Hematopoietic multipotent progenitor cell treated with erythropoietin and hydrocortisone succinate and interleukin-3 and kit ligand, for 6 days (in vitro differentiated cells): Measurements from ENCODE around the gene TMEM171.

Source experiments
- DNase-seq: peaks from one replicate; pipeline ENCODE4 v3.0.0-alpha.2; 2015

TMEM171 gene

DNA sequence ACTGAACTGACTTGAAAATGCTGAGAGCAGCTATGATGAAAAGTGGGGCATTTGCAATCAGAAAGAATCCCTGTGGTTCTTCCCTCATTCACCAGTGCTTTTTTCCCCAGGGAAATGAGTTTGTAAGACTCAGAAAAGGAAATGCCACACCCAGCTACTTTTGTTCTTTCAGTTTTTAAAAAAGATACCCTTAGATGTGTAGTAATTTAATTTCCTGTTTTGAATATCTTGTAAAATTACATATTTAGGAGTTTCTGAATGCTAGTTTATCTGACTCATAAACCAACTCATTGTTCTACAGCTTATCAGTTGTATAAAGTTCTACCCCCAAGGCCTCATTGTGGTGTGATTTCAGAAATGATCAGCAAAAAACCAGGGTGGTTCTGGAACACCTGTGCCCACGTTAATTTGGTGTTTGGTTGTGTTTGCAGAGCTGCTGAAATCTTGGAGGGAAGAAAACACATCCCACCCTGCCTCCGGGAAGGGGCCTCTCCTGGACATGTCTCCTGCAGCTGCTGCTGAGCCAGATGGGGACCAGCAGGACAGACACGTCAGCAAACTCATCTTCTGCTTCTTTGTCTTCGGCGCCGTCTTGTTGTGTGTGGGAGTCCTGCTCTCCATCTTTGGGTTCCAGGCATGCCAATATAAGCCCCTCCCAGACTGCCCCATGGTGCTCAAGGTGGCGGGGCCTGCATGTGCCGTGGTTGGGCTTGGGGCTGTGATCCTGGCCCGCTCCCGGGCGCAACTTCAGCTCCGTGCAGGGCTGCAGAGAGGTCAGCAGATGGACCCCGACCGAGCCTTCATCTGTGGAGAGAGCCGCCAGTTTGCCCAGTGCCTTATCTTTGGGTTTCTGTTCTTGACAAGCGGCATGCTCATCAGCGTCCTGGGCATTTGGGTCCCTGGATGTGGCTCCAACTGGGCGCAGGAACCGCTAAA is 2.8 kb downstream of the TMEM171 start:
- no peak for DNase-seq

DNA sequence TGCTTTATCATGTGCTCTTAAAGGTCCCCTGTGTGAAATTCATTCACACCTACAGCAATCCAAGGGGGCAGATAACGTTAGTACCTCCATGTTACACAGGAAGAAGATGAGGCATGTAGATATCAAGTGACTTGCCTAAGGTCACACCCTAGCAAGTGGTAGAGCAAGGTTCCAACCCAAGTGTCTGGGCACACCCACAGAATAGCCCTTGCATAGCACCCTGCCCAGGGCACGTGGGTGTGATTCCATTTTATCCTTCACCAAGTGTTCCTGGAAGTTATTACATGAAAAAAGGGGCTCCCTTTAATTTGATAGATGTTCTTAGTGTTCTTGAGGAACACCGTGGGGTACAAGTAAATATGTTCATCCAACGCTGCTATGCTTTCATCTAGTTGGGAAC is 4.9 kb downstream of the TMEM171 start:
- no peak for DNase-seq

DNA sequence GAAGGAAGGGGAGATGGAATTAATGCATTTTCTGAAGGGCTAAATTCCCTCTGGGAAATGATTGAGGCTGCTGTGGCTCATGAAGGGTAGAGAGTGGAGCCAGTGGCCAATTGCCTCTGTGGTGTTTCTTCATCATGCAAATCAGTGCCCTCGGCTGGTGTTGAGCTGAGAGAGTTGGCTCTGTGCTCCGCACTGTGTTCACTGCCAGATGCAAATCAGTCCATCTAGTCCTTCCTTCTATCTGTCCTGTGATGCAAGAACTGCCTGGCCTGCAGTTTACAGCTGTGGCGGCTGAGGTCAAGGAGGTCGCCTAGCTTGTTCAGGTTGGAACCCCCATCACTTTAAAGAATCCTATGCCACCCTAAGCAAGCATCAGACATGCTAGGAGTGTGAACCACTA is 6.0 kb downstream of the TMEM171 start:
- no peak for DNase-seq

DNA sequence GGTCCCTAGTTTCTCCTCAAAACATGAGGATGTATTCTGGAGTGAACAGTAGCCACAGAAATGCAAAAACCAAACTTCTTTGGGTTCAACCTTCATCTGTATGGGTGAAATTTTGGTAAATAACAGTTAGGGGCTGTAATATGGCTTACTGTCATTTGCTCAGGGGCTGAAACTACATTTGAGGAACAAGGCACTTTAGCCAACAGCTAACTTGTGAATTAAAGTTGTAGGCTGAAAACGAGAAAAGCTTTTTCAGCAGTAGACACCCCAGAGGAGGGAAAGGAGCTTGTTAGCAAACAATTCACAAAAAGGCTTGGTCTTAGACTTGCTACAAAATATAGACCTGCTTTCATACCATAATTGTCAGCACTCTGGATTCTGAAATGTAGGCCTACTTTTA is 6.6 kb downstream of the TMEM171 start:
- DNase-seq = no peak

DNA sequence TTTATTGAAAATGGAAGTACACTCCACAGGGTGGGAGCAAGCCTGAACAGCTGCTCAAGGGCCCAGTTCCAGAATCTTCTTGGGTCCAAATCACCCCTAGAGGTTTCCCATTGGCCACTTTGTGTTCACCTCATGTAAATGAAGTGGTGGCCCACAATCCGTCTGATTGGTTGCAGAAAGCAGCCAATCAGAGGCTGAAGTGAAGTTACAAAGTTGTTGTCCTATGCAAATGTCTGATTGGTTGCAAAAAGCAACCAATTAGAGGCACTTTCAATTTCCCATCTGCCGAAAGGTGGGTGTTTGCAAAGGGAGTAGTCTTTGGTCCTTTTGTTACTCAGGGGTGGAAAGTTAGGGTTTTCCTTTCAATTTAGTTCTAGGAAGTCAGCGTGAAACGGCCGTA is 8.8 kb downstream of the TMEM171 start:
- DNase-seq = no peak

DNA sequence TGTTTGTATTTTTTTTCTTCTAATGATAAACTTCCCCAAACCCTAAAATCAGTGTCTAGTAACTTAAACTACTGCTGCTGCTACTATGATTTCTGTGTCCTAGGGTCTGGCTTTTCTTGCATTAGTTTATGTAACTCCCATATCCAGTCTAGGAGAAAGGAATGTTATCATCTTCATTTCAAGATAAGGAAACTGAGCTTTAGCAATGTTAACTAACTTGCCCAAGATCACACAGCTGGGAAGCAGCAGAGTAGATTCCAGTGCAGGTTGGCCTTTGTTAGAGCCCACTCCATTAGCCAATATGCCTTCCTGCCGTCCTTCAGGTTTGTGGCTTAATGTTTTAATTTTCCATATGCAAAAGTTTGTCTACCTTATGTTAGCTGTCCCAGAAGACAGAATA is 10.4 kb downstream of the TMEM171 start:
- DNase-seq = no peak

DNA sequence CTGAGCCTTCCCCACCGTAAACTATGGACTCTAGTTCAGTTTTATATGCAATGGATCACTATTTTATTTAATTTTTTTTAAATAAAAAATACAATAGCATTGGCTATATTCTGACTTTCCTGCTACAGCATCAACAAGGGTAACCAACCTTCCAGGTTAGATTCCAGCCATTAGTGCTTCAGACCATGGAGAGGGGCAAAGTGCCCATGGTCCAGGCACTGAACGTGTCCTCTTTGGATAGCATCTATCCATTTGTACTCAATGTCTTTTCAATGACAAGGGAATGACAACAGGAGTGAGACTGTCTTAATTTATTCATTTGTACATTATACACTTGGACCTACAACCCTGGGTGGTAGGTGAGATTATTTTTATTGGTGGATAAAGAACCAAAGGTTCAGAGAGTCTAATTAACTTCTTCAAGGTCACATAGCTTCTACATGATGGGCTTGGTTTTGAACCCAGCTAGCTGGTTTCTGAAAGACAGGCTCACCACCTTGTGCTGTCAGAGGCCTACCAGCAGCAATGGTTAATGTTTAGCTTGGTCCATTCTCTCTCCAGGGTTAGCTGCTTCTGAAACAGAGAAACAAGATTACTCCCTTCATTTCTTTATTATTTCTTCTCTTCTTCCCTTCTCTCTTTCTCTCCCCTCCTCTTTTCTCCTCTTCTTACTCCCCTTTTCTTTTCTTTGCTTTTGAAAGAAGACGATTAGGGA is 11.5 kb downstream of the TMEM171 start:
- DNase-seq = no peak

DNA sequence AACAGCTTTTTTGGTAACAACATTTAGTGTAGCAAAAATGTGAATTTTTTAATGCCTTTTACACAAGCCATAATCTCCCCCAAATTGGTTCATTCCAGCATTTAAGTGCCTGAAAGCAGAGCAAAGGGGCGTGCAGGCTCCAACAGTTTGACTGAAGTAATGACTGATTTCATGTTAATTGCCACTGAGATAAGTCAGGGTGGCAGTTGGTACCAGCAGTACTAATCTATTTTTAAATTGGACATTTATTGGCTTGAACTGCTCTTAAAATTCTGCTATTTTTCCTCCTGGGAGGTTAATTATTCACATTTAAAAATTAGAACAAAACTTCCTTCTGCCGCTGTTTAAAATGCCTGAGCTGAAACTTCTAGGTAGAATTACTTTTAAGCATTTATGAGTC is 12.4 kb downstream of the TMEM171 start:
- DNase-seq = no peak

DNA sequence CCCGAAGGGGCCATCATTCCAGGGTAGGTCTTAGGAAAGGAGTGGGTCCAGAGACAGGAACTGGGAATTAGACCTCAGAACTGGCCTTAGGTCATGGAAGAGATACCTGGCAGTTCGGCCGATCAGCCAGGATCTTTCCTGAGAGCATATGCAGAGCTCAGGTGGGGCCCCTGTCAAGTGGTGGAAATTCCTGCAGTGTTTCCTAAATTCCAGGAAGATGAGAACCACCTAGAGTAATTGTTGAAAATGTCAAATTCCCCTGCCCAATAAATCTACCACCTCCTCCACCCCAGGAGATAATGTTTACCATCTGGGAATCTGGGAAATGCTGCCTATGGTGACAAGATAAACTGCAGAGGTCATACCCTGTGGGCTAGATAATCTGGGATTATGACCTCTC is 14.6 kb downstream of the TMEM171 start:
- DNase-seq = no peak

DNA sequence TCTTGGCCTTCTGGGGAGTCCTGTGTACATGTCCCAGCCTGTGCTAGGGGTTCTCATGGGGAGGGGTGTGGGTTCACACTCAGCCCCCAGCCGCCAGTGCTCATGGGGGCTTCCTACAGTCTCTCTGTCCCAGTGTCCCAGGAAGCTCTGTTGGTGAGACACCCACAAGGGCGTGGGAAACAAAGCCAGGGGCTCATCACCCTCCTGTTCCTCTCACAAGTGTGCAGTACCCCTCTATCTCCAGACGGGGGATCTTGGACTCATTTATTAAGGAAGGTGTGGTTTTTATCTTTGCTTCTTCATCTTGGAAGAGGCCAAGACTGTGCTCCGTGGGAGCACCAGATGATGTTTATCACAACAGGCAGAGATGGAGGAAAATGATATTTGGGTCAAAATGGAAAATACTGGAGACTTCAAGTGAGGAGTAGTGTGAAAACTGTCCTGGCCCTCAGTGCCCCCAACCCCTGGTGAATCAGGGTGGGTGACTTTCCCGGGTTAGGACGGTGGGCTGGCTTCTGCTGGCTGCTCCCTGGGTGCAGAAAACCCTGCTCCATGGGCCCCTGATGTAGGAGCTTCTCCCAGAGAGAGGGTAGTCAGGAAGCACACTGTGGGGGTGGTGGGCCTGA is 15.2 kb downstream of the TMEM171 start:
- DNase-seq = peak; percentile 72

DNA sequence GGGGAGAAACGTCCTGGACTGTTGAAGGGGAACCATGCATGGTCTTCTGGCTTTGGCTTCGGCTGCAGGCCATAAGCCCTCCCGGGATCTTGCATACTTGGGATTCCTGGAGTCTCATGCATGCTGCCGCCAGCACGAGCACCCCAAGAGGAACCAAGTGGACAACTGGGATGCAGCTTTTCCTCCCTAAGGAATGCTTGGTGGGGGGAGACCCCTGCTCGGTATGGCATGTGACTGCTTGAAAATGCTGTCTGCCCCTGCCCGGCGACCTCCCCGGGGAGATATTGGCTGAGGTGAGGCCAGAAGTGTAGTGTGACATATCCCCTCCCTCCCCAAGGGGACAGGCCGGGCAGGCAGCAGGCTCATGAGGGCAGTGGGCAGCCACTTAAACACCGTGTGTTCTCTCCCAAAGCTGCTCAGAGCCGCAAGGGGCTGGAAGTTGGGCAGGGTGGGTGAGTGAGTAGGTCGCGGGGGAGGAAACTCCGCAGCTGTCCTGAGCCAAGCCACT is 15.7 kb downstream of the TMEM171 start:
- no peak for DNase-seq

DNA sequence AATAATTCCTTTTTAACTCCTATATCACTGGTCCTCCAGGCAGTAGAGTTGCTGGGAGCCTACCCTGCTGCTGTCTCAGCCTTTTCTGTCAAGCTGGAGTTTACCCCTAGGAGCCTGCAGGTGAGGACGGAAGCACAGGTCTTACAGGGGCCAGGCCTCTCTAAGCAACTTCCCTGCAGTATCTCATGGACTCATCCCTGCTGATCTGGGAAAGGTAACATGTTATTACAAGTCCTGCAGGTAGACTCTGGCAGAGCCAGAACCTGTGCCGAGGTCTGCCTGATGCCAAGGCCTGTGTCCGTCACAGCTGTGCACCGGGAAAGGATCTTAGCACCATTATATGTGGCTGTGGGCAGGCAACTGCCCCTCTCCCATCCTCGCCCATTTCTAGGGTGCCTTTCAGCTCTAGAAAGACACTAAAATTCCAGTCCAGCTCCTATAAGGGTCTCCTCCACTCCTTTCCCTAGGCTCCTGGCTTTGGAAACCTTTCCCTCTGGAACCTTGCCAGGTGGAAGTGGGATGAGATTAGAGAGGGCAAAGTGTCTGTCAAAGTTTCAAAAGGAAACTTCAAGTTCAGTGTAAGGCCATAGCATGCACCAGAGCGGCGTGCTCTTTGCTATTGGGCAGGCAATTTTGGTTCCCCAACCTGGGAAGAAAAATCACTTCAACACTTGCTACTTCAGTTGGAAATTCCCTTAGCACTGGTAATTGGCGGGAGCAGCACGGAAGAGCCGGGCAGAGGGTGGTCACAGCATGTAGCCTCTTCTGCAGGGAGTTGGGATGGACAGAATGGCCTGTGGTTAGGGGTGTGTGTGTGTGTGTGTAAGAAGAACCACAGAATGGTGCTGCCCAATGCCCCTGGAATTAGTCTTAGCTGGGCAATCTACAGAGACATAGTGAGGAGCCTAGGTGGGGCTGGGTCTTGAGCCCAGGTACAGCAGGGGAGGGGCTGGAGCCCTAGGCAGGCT is 17.5 kb downstream of the TMEM171 start:
- DNase-seq = no peak

DNA sequence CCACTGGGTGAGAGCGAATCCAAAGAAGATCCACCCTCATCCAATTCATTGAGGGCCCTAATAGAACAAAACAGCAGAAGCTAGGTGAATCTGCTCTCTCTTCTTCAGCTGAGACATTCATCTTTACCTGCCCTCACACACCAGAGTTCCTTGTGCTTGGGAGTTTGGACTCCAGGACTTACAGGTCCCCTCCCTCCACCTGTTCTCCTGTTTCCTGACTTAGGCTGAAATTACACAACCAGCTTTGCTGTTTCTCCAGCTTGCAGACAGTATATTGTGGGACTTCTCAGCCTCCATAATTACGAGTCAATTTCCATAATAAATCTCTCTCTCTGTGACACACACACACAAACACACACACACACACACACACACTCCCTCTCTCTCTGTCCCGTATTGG is 19.1 kb downstream of the TMEM171 start:
- no peak for DNase-seq

DNA sequence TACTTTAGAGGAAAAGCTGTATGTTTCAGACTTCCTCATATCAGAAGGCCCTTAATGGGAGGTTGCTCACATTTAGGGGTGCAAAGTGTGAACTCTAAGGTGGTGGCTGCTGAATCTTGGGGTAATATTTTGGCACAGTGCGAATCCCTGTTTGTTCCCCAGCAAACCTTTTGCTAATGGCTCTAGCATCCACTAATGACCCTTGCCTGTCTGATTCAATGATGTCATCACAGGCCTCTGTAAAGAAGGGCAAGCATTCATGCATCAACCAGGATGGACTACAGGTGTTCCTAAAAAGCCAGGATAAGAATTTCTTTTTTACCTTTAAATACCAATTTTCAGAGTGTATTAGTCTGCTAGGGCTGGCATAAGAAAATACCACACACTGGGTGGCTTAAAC is 20.4 kb downstream of the TMEM171 start:
- no peak for DNase-seq

DNA sequence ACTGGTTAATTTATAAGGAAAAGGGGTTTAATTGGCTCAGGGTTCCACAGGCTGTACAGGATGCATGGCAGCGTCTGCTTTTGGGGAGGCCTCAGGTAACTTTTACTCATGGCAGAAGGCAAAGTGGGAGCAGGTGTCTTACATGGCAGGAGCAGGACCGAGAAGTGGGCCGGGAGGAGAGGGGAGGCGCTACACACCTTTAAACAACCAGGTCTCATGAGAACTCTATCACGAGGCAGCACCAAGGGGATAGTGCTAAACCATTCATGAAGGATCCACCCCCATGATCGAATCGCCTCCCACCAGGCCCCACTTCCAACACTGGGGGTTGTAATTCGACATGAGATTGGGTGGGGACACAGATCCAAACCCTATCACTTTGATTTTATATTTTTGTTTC is 21.7 kb downstream of the TMEM171 start:
- DNase-seq = no peak

DNA sequence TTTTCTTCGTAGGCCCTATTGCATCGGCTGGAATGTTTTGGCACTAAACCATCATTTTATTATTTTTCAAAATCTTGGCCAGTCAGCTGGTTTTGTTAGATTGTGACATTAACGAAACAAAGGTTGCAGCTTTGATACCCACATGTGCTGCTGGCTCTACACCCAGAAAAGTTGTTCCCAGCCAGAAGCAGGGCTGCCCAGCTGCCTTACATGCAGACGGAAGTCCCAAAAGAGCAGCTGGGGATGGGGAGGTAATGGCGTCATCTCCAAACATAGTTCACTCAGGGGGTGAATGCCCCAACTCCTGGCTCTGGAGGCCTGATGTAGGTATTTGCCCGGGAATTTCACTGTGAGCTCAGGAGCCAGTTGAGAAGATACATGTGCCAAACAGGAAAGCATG is 23.3 kb downstream of the TMEM171 start:
- no peak for DNase-seq

DNA sequence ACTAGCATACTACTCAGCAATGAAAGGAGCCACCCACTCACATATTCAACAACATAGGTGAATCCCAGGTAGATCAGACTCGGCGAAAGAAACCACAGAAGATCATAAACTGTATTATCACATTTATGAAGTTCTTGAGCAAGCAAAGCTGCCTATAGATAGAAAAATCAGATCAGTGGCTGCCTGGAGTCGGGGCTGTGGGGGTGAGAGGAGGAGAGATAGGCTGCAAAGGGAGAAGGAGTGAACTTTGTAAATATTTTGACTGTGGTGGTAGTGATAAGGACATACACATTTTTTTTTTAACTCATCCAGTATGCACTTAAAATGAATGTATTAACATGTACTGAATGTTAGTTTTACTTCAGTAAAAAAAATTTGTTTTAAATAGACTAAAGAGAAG is 29.2 kb downstream of the TMEM171 start:
- no peak for DNase-seq

DNA sequence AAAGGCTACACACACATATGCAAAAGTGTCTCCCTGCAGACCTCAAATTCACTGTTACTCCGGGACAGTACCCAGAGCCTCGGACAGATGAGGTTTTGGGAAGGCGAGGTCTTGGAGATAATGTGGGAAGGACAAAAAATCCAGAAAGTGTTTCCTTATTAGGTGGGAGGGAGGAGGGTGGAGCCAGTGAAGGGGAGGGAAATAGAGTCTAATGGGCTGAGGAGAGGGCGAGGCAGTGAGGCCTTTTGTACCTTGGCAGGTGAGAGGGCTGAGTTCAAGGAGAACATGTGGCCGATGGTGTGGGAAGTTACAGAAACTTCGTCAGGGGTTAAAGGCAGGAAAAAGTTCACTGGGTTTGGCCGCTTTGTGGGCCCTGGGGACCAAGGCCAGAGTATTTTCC is 30.5 kb downstream of the TMEM171 start:
- DNase-seq = no peak

DNA sequence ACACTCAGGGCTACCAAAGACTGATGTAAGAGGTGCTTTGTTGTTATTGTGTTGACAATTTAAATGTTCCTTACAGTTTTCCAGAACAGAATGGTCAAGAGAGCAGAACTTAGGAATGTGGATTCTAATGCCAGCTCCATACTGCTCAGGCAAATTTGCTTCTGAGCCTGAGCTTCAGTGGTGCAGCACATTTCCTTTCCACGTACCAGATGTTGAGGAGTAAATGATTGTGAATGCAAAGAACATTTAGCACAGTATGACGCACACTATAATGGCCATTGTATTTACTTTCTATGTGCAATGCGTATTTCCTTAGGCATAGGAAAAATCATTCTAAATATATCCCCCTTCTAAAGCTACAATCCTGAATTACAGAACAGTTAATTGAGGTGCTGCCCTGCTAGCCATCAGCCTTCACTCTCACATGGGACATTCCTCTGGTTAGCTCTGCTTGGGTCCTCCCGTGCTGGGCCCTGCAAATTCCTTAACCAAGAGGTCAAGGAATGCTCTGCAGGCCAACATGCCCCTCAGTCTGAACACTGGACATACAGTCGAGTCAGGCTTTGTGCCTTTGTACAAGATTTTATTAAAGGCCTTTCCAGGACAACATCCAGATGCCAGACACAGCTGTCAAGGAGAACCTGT is 31.5 kb downstream of the TMEM171 start:
- no peak for DNase-seq

DNA sequence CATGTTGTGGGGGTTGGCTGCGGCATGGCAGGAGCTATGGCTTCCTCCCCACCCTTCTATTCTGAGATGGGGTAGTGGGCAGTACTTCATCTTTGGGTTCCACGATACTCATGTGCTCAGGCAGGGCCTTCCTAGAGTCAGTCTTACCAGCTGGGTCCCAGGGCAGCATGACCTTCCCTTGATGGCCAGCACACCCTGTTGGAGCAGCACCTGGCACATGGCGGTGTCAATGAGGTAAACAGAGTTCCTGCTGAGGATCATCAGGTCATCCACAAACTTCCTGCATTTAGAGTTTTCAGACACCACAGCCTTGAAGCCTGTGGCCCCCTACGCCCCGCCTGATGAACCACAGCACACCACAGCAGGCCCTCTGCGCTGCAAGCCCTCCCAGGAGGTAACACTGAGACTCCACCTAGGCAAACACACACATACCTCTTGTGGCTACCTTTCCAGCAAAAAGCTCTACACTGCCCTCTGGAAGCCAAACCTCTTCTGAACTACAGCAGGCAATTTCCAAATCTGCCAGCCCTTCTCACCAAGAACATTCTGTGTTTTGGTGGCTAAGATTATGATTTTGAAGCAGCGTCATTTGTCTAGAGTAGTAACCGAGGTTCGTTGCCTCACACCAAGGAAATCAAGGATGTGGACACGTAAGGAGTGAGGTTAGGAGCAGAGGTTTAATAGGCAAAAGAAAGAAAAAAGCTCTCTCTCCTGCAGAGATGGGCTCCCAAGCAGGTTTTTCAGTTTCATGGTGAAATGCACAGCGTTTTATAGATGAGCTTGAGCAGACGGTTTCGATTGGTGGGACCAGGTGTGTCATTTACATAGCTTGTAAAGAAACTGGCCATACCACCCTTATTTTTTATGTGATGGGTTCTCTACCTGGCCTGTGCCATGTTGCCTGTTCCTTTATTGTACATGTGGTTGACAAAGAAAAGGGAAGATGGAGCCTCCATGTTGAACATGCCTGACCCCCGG is 32.3 kb downstream of the TMEM171 start:
- DNase-seq = peak; percentile 5

DNA sequence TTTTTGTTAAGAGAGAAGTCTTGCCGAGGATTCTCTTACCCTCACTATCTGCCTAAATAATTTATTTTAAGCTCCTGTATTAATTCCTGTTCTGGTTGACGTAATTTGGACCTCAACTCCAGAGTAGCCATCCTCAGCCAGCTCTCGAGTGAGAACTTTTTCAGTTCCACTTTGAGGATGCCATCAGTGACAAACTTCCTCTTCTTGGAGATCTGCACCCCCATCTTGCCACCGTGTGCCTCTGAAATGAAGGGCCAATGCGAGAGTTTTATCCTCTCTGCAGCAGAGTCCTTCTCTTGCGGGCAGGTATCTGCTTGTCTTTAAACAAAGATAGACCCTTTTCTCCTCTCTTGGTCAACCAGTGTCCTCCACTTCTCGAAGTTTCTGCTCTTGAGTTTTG is 33.1 kb downstream of the TMEM171 start:
- DNase-seq = no peak
